Measurements from ENCODE around the gene SCGN. TPM values are rescaled to one million over a fixed set of nuclear protein-coding genes. Genes with fewer than 3 reads are reported as not detected.

SCGN gene
- total RNA-seq, 1 donor = not detected

DNA sequence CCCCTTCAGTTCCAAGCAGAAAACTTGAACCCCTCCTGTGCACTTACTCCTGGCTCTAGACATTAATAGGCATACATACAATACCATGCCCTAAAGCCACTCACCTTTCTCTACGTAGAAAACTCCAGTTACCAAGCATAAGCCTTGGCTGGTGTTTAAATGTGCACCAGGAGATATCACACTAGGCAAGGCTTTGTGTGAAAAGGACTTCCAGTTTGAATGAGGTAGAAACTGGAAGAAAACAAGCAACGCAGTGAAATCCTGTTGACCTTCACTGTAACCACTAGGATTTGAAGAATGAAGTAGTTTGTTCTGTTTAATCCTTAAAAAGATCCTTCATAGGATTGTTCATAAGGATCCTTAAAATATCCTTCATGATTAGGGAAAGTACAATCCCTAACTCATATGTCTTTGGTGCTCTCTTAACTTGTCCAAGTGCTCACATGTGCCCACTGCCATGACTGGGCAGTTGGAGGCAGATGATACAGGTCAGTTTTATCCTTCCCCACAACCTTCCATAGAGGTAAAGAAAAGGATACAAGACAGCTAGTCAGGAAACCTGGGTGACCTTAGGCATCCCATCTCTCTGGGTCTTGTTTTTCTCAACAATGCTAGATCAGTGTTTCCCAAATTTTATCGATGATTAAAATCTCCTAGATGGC, 9.2 kb upstream of the SCGN start:
- no peak overlapping the region for H3K4me3 ChIP-seq (ENCODE audit: low read depth, low read length)
- TF ChIP-seq, protein P1, sequence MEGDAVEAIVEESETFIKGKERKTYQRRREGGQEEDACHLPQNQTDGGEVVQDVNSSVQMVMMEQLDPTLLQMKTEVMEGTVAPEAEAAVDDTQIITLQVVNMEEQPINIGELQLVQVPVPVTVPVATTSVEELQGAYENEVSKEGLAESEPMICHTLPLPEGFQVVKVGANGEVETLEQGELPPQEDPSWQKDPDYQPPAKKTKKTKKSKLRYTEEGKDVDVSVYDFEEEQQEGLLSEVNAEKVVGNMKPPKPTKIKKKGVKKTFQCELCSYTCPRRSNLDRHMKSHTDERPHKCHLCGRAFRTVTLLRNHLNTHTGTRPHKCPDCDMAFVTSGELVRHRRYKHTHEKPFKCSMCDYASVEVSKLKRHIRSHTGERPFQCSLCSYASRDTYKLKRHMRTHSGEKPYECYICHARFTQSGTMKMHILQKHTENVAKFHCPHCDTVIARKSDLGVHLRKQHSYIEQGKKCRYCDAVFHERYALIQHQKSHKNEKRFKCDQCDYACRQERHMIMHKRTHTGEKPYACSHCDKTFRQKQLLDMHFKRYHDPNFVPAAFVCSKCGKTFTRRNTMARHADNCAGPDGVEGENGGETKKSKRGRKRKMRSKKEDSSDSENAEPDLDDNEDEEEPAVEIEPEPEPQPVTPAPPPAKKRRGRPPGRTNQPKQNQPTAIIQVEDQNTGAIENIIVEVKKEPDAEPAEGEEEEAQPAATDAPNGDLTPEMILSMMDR (IDR thresholded peaks at IDR 0.05; ENCODE audit: insufficient read depth, low read depth, low read length) = no peak
- no peak for DNase-seq (ENCODE audit: low read depth)

DNA sequence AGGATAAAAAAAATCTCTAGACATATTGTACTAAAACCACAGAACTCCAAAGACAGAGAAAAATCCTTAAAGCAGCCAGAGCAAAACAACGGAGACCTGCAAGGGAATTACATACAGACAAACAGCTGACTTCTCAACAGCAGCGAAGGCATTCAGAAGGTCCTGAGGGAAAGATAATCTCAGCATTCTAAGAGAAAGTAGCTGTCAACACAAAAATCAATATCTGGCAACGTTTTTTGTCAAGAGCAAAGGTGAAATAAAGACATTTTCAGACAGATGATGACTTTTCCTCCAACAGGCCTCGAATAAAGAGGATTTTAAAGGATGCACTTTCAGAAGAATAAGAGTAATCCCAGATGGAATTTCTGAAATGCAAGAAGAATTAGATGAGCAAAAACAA, 6.1 kb upstream of the SCGN start:
- no peak for DNase-seq (ENCODE audit: low read depth)
- TF ChIP-seq, protein P1 (IDR thresholded peaks at IDR 0.05; ENCODE audit: insufficient read depth, low read depth, low read length) = no peak
- no peak overlapping the region for H3K4me3 ChIP-seq (ENCODE audit: low read depth, low read length)

DNA sequence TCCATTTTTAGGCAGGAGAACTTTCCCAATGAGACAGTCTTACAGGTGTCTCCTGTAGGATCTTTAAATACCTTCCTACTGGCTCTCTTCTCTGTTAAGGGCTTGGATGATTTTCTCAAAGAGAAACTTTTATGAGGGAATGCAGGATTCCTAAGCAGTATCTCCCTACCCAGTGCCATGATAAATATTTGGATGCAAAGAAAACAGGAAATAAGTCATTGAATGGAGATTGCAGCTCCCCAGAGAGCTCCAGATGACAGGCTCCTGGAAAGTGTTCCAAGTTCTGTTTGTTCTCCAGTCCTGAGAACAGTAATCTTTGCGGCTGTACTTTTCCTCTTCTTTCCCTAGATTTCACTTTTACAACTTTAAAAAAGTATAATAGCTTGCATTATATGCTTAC, 2.4 kb upstream of the SCGN start:
- DNase-seq (ENCODE audit: low read depth) = no peak
- TF ChIP-seq, protein P1 (IDR thresholded peaks at IDR 0.05; ENCODE audit: insufficient read depth, low read depth, low read length) = no peak
- H3K4me3 ChIP-seq (ENCODE audit: low read depth, low read length) = no peak overlapping the region

DNA sequence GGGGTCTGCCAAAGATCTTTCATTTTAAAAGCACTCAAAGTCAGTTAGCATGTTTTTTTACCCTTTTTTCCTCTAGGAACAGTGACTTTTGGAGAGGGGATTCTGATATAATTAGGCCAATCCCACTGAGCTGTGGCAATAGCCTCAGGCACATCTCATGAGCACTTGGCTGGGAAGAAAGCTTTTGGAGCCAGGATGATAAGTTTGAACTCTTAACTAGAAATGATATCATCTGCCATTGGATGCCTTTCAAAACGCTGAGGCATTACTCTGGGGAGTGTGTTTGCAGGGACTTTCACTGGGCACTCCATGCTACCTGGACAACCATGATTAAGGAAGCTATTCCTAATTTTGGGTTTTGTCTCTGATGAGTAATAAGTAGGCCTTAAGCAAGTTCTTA, 3.7 kb downstream of the SCGN start:
- H3K4me3 ChIP-seq (ENCODE audit: low read depth, low read length) = no peak overlapping the region
- no peak for DNase-seq (ENCODE audit: low read depth)
- TF ChIP-seq, protein P1 (IDR thresholded peaks at IDR 0.05; ENCODE audit: insufficient read depth, low read depth, low read length) = no peak

DNA sequence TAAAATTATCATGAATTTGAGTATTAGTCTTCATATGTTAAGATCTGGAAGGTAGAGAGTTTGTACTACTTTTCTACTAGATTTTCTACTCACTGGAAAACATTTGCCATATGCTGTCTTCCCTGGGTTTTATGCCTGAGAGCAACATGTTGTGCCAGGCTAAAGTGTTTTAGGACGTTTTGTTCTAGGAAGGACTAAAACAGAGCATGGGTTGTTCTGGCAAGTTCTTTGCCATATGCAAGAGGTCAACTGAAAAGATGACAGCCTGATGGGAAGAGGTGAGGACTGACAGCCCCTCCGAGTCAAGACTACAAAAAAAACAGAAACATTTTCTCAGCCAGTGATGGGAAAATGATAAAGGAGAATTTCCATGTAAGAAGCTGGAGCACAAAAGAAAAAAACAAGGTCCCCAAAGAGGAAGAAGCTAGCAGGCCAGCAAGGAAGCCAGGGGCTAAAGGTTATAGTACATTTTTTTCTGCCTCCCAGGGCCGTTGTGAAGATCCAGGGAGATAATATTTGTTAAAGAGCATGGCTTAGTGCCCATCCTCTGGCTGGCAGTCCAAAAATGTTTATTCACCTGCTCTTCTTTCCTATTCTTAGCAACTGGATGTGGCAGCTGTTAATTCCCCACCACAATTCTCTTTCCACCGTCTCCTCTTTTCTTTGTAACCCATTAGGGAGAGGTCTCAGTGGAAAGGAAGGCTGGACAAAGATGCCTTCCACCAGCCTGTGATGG, 7.8 kb downstream of the SCGN start:
- TF ChIP-seq, protein P1 (IDR thresholded peaks at IDR 0.05; ENCODE audit: insufficient read depth, low read depth, low read length) = no peak
- H3K4me3 ChIP-seq (ENCODE audit: low read depth, low read length) = no peak overlapping the region
- DNase-seq (ENCODE audit: low read depth) = no peak

DNA sequence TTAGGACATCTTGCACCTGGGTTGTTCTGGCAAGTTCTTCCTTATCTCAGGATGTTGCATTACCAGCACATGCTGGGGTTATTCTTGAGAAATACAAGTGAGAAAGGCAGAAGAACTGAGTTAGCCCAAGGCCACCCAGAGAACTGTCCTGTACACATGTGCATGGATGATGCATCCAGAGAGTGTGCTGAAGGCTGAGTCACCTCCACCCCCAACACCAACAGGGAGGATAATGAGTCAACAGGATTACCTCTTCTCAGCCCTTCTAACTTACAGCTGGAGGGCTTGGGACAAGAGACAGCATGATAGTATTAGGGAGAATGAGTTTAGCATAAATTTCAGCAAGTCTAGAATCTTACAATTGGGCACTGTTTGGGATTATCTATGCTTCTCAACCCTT, 8.5 kb downstream of the SCGN start:
- TF ChIP-seq, protein P1 (IDR thresholded peaks at IDR 0.05; ENCODE audit: insufficient read depth, low read depth, low read length) = no peak
- DNase-seq (ENCODE audit: low read depth) = peak; percentile 11
- no peak overlapping the region for H3K4me3 ChIP-seq (ENCODE audit: low read depth, low read length)

Data from fibroblast of villous mesenchyme (primary cell).